ENCODE measurements around the gene PCDHB2.
"Not testable (repeated sequence)": the region's sequence is repeated elsewhere in the genome, so short reads cannot be mapped to it uniquely, and the experiment has no call there.

The PCDHB2 gene

GRCh38 chr5:141094481-141095262 lies at the start of gene PCDHB2:
PCDHB2 (plus strand) TSS chr5:141094615; CDS start chr5:141094791, 176 bp downstream.
- DNase-seq, result no peak

- DNase-seq, result no peak
Measured at GRCh38 chr5:141050622-141051520, 43.5 kb upstream of the PCDHB2 start, which contains the start of gene PCDHB1. PCDHB1 (plus strand) TSS chr5:141051374; CDS start chr5:141051471, 97 bp downstream.

GRCh38 chr5:141051521-141051866 lies 42.9 kb upstream of the PCDHB2 start:
- no peak for DNase-seq

GRCh38 chr5:141077826-141078225 lies 16.6 kb upstream of the PCDHB2 start:
- DNase-seq, result no peak

- no peak for DNase-seq
Measured at GRCh38 chr5:141082228-141082627, 12.2 kb upstream of the PCDHB2 start.

GRCh38 chr5:141084487-141084989 lies 9.9 kb upstream of the PCDHB2 start:
- DNase-seq, result peak; percentile 40

GRCh38 chr5:141095263-141095641 lies 837 bp downstream of the PCDHB2 start:
- DNase-seq, result no peak

- DNase-seq, result not testable (repeated sequence)
Measured at GRCh38 chr5:141096181-141096580, 1.8 kb downstream of the PCDHB2 start.

- not testable (repeated sequence) for DNase-seq
Measured at GRCh38 chr5:141096586-141096985, 2.2 kb downstream of the PCDHB2 start.

- no peak for DNase-seq
Measured at GRCh38 chr5:141100243-141100805, 5.9 kb downstream of the PCDHB2 start, which contains the start of gene PCDHB3. PCDHB3 (plus strand) TSS chr5:141100473; CDS start chr5:141100650, 177 bp downstream.

GRCh38 chr5:141101059-141101458 lies 6.6 kb downstream of the PCDHB2 start:
- no peak for DNase-seq

GRCh38 chr5:141102070-141102469 lies 7.7 kb downstream of the PCDHB2 start:
- not testable (repeated sequence) for DNase-seq

- not testable (repeated sequence) for DNase-seq
Measured at GRCh38 chr5:141102471-141102870, 8.1 kb downstream of the PCDHB2 start.

- DNase-seq, result no peak
Measured at GRCh38 chr5:141105350-141105749, 10.9 kb downstream of the PCDHB2 start.

GRCh38 chr5:141119250-141119649 lies 24.8 kb downstream of the PCDHB2 start:
- DNase-seq, result no peak

- DNase-seq, result no peak
Measured at GRCh38 chr5:141121563-141121962, 27.1 kb downstream of the PCDHB2 start, which contains the start of gene PCDHB4. PCDHB4 (plus strand) TSS chr5:141121818; CDS start chr5:141121999, 181 bp downstream.

- DNase-seq, result no peak
Measured at GRCh38 chr5:141121985-141122384, 27.6 kb downstream of the PCDHB2 start.

GRCh38 chr5:141123396-141124135 lies 29.2 kb downstream of the PCDHB2 start:
- DNase-seq, result not testable (repeated sequence)

- no peak for DNase-seq
Measured at GRCh38 chr5:141127305-141127704, 32.9 kb downstream of the PCDHB2 start.

GRCh38 chr5:141135030-141135717 lies 40.8 kb downstream of the PCDHB2 start, which contains the start of gene PCDHB5:
PCDHB5 (plus strand) TSS chr5:141135206; CDS start chr5:141135435, 229 bp downstream.
- no peak for DNase-seq

GRCh38 chr5:141135718-141136266 lies 41.4 kb downstream of the PCDHB2 start:
- DNase-seq, result no peak

Measured in NCI-H187 treated with DMSO at 0.1 percent for 48 hours (cell line).